Astrocyte (in vitro differentiated cells and primary cell): ENCODE measurements around the gene JAGN1. TPM values are rescaled to one million over a fixed set of nuclear protein-coding genes. Genes with fewer than 3 reads are reported as not detected.
"Not testable (repeated sequence)": the region's sequence is repeated elsewhere in the genome, so short reads cannot be mapped to it uniquely, and the experiment has no call there.

Experiments used
- DNase-seq: peaks from one replicate; pipeline ENCODE4 v3.0.0-alpha.2; 2010; ENCODE audit warnings: low read depth
- FAIRE-seq: peaks from 2 replicates; lab custom pipeline; 2011; peaks lifted over from hg19 to GRCh38; lab: Jason Lieb, UNC
- H2AFZ ChIP-seq: 2 replicates; pipeline ENCODE4 v1.6.0; 2012; ENCODE audit warnings: low read depth, low read length, inconsistent platforms
- H3K27ac ChIP-seq: 2 replicates; pipeline ENCODE4 v1.5.1; 2011; ENCODE audit warnings: low read depth, low read length, inconsistent platforms
- H3K27me3 ChIP-seq: 2 replicates; pipeline ENCODE4 v1.6.0; 2011; ENCODE audit warnings: low read length, inconsistent platforms; ENCODE audit not compliant: insufficient read depth
- H3K36me3 ChIP-seq: 2 replicates; pipeline ENCODE4 v1.5.1; 2011; ENCODE audit warnings: low read length, inconsistent platforms; ENCODE audit not compliant: insufficient read depth
- H3K4me1 ChIP-seq: 2 replicates; pipeline ENCODE4 v1.5.1; 2011; ENCODE audit warnings: low read length, inconsistent platforms; ENCODE audit not compliant: insufficient read depth
- H3K4me2 ChIP-seq: 2 replicates; pipeline ENCODE4 v1.6.0; 2012; ENCODE audit warnings: low read length, inconsistent platforms
- H3K4me3 ChIP-seq: 2 replicates; pipeline ENCODE4 v1.5.1; 2011; ENCODE audit warnings: low read depth, mild to moderate bottlenecking, low read length, inconsistent platforms; ENCODE audit not compliant: insufficient read depth
- H3K79me2 ChIP-seq: 2 replicates; pipeline ENCODE4 v1.6.0; 2012; ENCODE audit warnings: mild to moderate bottlenecking, low read length, inconsistent platforms; ENCODE audit not compliant: insufficient read depth
- H3K9ac ChIP-seq: 2 replicates; pipeline ENCODE4 v1.6.0; 2012; ENCODE audit warnings: mild to moderate bottlenecking, low read length, inconsistent platforms
- H3K9me3 ChIP-seq: 2 replicates; pipeline ENCODE4 v1.5.1; 2012; ENCODE audit warnings: low read depth, mild to moderate bottlenecking, low read length, inconsistent platforms; ENCODE audit not compliant: insufficient read depth
- H4K20me1 ChIP-seq: 2 replicates; pipeline ENCODE4 v1.6.0; 2012; ENCODE audit warnings: low read length, inconsistent platforms; ENCODE audit not compliant: insufficient read depth
- H3K27ac Mint-ChIP-seq: one replicate; pipeline ENCODE4 v1.8.0; 2021; ENCODE audit warnings: mild to moderate bottlenecking, mixed read lengths; ENCODE audit not compliant: unreplicated experiment
- H3K27me3 Mint-ChIP-seq: one replicate; pipeline ENCODE4 v1.8.0; 2021; ENCODE audit warnings: low read depth, mixed read lengths; ENCODE audit not compliant: unreplicated experiment
- H3K36me3 Mint-ChIP-seq: one replicate; pipeline ENCODE4 v1.8.0; 2021; ENCODE audit warnings: low read depth, mixed read lengths; ENCODE audit not compliant: unreplicated experiment
- H3K4me1 Mint-ChIP-seq: one replicate; pipeline ENCODE4 v1.8.0; 2021; ENCODE audit warnings: low read depth, mixed read lengths; ENCODE audit not compliant: unreplicated experiment
- H3K4me3 Mint-ChIP-seq: one replicate; pipeline ENCODE4 v1.8.0; 2021; ENCODE audit warnings: mild to moderate bottlenecking, moderate library complexity, mixed read lengths; ENCODE audit not compliant: unreplicated experiment
- H3K9me3 Mint-ChIP-seq: one replicate; pipeline ENCODE4 v1.8.0; 2021; ENCODE audit warnings: mild to moderate bottlenecking, mixed read lengths; ENCODE audit not compliant: unreplicated experiment
- EZH2 ChIP-seq: IDR thresholded peaks from 2 replicates; pipeline ENCODE4 v1.6.1; 2012; ENCODE audit warnings: mild to moderate bottlenecking, low read length, inconsistent platforms; ENCODE audit not compliant: insufficient read depth
- total RNA-seq: library from RNA; stranded (reverse); gene quantifications from 2 replicates; pipeline ENCODE4 v1.2.1, GENCODE V29; 2021
- TF ChIP-seq, protein P1 (sequence below): IDR thresholded peaks from 2 replicates; pipeline ENCODE4 v1.5.1; 2011; ENCODE audit warnings: low read depth, mild to moderate bottlenecking, inconsistent platforms, low read length, moderate library complexity; ENCODE audit not compliant: insufficient read depth

Gene JAGN1
- total RNA-seq, 1 donor from 2014 or later: 31.7 TPM

DNA sequence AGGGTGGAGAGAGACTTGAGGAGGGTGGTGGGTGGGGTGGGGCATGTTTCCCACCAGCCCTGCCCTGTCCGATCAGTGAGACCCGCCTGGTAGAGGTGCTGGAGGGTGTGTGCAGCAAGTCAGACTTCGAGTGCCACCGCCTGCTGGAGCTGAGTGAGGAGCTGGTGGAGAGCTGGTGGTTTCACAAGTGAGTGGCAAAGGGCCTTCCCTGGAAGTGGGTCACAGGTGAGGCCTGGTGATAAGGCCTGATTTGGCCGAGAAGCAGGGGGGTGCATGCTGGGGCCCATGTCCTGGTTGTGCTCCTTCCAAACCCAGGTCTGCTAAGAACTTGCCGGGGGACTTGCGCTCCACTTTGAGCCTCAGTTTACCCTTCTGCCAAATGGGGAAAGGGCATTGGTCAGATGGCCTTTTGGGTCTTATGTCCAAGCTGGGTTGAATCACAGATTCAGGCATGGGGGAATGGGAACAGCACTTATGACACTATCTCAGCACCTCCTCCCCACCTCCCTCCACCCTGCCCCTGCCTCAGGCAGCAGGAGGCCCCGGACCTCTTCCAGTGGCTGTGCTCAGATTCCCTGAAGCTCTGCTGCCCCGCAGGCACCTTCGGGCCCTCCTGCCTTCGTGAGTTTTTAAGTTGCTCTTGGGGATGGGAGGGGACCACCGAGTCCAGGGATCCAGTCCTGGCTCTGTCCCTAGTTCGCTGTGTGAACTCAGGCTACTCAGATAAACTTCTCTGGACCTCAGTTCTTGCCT, 47.3 kb downstream of the JAGN1 start:
- no peak for TF ChIP-seq EZH2
- TF ChIP-seq, protein P1, sequence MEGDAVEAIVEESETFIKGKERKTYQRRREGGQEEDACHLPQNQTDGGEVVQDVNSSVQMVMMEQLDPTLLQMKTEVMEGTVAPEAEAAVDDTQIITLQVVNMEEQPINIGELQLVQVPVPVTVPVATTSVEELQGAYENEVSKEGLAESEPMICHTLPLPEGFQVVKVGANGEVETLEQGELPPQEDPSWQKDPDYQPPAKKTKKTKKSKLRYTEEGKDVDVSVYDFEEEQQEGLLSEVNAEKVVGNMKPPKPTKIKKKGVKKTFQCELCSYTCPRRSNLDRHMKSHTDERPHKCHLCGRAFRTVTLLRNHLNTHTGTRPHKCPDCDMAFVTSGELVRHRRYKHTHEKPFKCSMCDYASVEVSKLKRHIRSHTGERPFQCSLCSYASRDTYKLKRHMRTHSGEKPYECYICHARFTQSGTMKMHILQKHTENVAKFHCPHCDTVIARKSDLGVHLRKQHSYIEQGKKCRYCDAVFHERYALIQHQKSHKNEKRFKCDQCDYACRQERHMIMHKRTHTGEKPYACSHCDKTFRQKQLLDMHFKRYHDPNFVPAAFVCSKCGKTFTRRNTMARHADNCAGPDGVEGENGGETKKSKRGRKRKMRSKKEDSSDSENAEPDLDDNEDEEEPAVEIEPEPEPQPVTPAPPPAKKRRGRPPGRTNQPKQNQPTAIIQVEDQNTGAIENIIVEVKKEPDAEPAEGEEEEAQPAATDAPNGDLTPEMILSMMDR: no peak
- peaks cover 8% of the 10 kb centered on the region for H3K36me3 Mint-ChIP-seq
- Histone ChIP-seq H3K36me3 (no peaks in the 10 kb centered on the region), H3K4me1 (peaks cover 7% of the 10 kb centered on the region), H2AFZ (no peak overlapping the region), H3K9me3 (no peaks in the 10 kb centered on the region), H3K4me2 (no peak overlapping the region), H4K20me1 (no peaks in the 10 kb centered on the region), H3K27me3 (no peaks in the 10 kb centered on the region), H3K9ac (no peak overlapping the region), H3K27ac (no peak overlapping the region), H3K4me3 (no peak overlapping the region), H3K79me2 (no peaks in the 10 kb centered on the region)
- H3K9me3 Mint-ChIP-seq: no peaks in the 10 kb centered on the region
- no peak overlapping the region for H3K27ac Mint-ChIP-seq
- no peaks in the 10 kb centered on the region for H3K27me3 Mint-ChIP-seq
- no peak for DNase-seq
- H3K4me1 Mint-ChIP-seq: peaks cover 2% of the 10 kb centered on the region
- H3K4me3 Mint-ChIP-seq: no peak overlapping the region
- FAIRE-seq: no peak

DNA sequence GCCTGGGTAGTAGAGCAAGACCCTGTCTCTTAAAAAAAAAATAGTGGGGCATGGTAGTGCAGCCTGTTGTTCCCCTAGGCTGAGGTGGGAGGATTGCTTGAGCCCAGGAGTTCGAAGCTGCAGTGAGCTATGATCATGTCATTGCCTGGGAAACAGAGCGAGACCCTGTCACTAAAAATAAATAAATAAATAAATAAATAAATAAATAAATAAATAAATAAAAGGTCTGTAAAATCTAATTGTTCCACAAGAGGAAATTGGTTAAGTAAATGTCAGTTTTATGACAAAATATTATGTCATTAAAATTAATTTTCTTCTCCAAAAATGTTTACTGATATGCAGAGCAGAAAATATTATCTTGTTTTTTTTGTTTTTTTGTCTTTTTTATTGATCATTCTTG, 48.6 kb downstream of the JAGN1 start:
- Mint-ChIP-seq H3K36me3 (peaks cover 16% of the 10 kb centered on the region), H3K4me1 (peaks cover 2% of the 10 kb centered on the region), H3K9me3 (no peaks in the 10 kb centered on the region), H3K27me3 (no peaks in the 10 kb centered on the region), H3K4me3 (no peak overlapping the region), H3K27ac (no peak overlapping the region)
- TF ChIP-seq EZH2: no peak
- TF ChIP-seq, protein P1: no peak
- no peaks in the 10 kb centered on the region for H3K27me3 ChIP-seq
- no peak overlapping the region for H3K4me2 ChIP-seq
- H3K9ac ChIP-seq: no peak overlapping the region
- H2AFZ ChIP-seq: no peak overlapping the region
- H3K36me3 ChIP-seq: no peaks in the 10 kb centered on the region
- H3K4me1 ChIP-seq: peaks cover 7% of the 10 kb centered on the region
- H4K20me1 ChIP-seq: no peaks in the 10 kb centered on the region
- no peak overlapping the region for H3K27ac ChIP-seq
- H3K79me2 ChIP-seq: no peaks in the 10 kb centered on the region
- no peaks in the 10 kb centered on the region for H3K9me3 ChIP-seq
- DNase-seq: no peak
- no peak for FAIRE-seq
- H3K4me3 ChIP-seq: no peak overlapping the region

DNA sequence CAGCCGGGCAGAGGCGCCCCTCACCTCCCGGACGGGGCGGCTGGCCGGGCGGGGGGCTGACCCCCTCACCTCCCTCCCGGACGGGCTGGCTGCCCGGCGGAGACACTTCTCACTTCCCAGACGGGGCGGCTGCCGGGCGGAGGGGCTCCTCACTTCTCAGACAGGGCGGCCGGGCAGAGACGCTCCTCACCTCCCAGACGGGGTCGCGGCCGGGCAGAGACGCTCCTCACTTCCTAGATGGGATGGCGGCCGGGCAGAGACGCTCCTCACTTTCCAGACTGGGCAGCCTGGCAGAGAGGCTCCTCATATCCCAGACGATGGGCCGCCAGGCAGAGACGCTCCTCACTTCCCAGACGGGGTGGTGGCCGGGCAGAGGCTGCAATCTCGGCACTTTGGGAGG, 49.5 kb downstream of the JAGN1 start:
- H3K4me1 Mint-ChIP-seq, FAIRE-seq, H3K9ac ChIP-seq, H3K27me3 Mint-ChIP-seq, H3K36me3 ChIP-seq, H4K20me1 ChIP-seq, DNase-seq, H3K27ac Mint-ChIP-seq, H3K9me3 ChIP-seq, H3K4me1 ChIP-seq, H3K27me3 ChIP-seq, H3K79me2 ChIP-seq, H2AFZ ChIP-seq, H3K4me3 Mint-ChIP-seq, H3K9me3 Mint-ChIP-seq, H3K27ac ChIP-seq, H3K4me3 ChIP-seq, H3K4me2 ChIP-seq: not testable (repeated sequence)
- H3K36me3 Mint-ChIP-seq: peaks cover 20% of the 10 kb centered on the region
